Sigmoid colon (tissue), 7 donors: Measurements from ENCODE around the gene SPINDOC. TPM values are rescaled to one million over a fixed set of nuclear protein-coding genes. Genes with fewer than 3 reads are reported as not detected.

Experiments
- DNase-seq: peaks from one replicate; pipeline ENCODE4 v3.0.0-alpha.2; 2019
- H3K27ac ChIP-seq, 4 donors: fragments of 200-600 bp; sonication (generic); one replicate each; pipeline ENCODE4 v1.5.1; 2016 to 2019; ENCODE audit warnings: mild to moderate bottlenecking in 1 of 4
- H3K27me3 ChIP-seq, 3 donors: fragments of 200-600 bp; sonication (generic); one replicate each; pipeline ENCODE4 v1.5.1; 2019; ENCODE audit warnings: mild to moderate bottlenecking in 1 of 3
- H3K36me3 ChIP-seq, 4 donors: fragments of 200-600 bp; sonication (generic); one replicate each; pipeline ENCODE4 v1.5.1; 2016 to 2019
- H3K4me1 ChIP-seq, 4 donors: fragments of 200-600 bp; sonication (generic); one replicate each; pipeline ENCODE4 v1.5.1; 2017 to 2019
- H3K4me3 ChIP-seq, 4 donors: fragments of 200-600 bp; sonication (generic); one replicate each; pipeline ENCODE4 v1.5.1; 2017 to 2019; ENCODE audit warnings: mild to moderate bottlenecking in 2 of 4, moderate library complexity in 1 of 4
- H3K9me3 ChIP-seq, 4 donors: fragments of 200-600 bp in 3 of 4; sonication (generic) in 3 of 4; one replicate each; pipeline versions ENCODE4 v1.5.1 to v1.6.1; 2013 to 2019
- CTCF ChIP-seq, 4 experiments: fragments of 450-650 bp in 3 of 4; fragments of 200-600 bp in 1 of 4; IDR thresholded peaks; one replicate each; pipeline ENCODE4 v1.5.1; 2016 to 2019; ENCODE audit warnings: antibody characterized with exemption in 4 of 4, mild to moderate bottlenecking in 3 of 4, moderate library complexity in 2 of 4
- EP300 ChIP-seq, 4 donors: sonication (generic); formaldehyde crosslinking; IDR thresholded peaks; one replicate each; pipeline ENCODE4 v1.6.1; 2017; ENCODE audit warnings: antibody characterized with exemption in 4 of 4
- POLR2A ChIP-seq, 2 donors: fragments of 450-650 bp; IDR thresholded peaks; one replicate each; pipeline ENCODE4 v1.6.1; 2016; ENCODE audit warnings: antibody characterized with exemption in 2 of 2, mild to moderate bottlenecking in 2 of 2, moderate library complexity in 2 of 2
- POLR2AphosphoS5 ChIP-seq, 4 donors: sonication (generic); formaldehyde crosslinking; IDR thresholded peaks; one replicate each; pipeline ENCODE4 v1.6.1; 2017; ENCODE audit warnings: antibody characterized with exemption in 4 of 4
- WGBS, 2 donors: extraction: QIAGEN DNeasy Blood & Tissue Kit; methylation state at CpG; one replicate each; pipeline ENCODE4 v1.1.7; 2013; 5-methylcytosine and 5-hydroxymethylcytosine counted together
- intact Hi-C: fragments of 100-400 bp; cut with DNase I; formaldehyde crosslinking; loops from one replicate; pipeline ENCODE4 v1.15.1; 2023
- polyA plus RNA-seq, 3 donors: library from polyadenylated mRNA; stranded (reverse); fragments of 200-250 nt; gene quantifications; one replicate each; pipeline ENCODE4 v1.2.3, GENCODE V29; 2013
- total RNA-seq, 4 donors: library from RNA; depleted of rRNA; stranded (reverse); fragments of >200 nt; gene quantifications; one replicate each; pipeline ENCODE4 v1.1.0, GENCODE V29; 2016
- donor health status: healthy with polysubstance abuse.
- donor health status: Bipolar disorder and iron deficiency.
- donor health status: healthy.

Gene SPINDOC
- total and polyA plus RNA-seq, 7 donors: 4.6 to 15.2 (median 12.2) TPM

DNA sequence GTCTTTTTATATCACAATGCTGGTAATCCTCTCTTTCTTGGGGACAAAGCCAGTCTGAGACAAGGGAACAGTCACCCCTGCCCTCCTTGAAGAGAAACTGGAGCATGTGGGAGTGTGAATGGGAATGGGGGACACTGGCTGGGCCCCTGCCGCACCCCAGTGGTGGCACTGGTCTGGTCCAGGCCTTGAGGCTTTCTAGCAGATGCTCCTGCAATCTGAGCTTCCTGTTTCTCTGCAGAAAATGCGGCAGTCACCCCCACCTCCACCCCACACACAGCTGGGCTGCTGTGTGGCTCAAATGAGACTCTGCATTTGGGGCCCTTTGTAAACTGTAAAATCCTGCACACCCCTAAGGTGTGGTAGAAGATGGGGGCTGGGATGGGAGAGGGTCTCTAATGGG, 19.1 kb downstream of the SPINDOC start:
- intact Hi-C loops: no loop called here
- Histone ChIP-seq H3K9me3 (no peaks in the 10 kb centered on the region), H3K27ac (no peak overlapping the region), H3K27me3 (no peaks in the 10 kb centered on the region), H3K4me3 (no peak overlapping the region), H3K4me1 (peaks cover 0 to 1% (median under 1%) of the 10 kb centered on the region in 4 donors), H3K36me3 (peaks cover 0 to 5% (median 2%) of the 10 kb centered on the region in 4 donors)
- 52 to 69% methylated on average over 2 of the region's 2 CpGs for WGBS, 2 donors
- TF ChIP-seq POLR2A (IDR thresholded peaks at IDR 0.05): no peak
- no peak for TF ChIP-seq POLR2AphosphoS5 (IDR thresholded peaks at IDR 0.05)
- no peak for TF ChIP-seq EP300 (IDR thresholded peaks at IDR 0.05)
- no peak for TF ChIP-seq CTCF (IDR thresholded peaks at IDR 0.05)
- no peak for DNase-seq

- no peaks in the 10 kb centered on the region for H3K9me3 ChIP-seq
- intact Hi-C loops: no loop called here
- no peak for DNase-seq
- no peak overlapping the region for H3K27ac ChIP-seq
- no peak for TF ChIP-seq POLR2A (IDR thresholded peaks at IDR 0.05)
- TF ChIP-seq EP300 (IDR thresholded peaks at IDR 0.05): no peak
- TF ChIP-seq POLR2AphosphoS5 (IDR thresholded peaks at IDR 0.05): no peak
- TF ChIP-seq CTCF (IDR thresholded peaks at IDR 0.05): no peak
- WGBS, 2 donors: 94 to 98% methylated on average over 2 of the region's 2 CpGs
- no peaks in the 10 kb centered on the region for H3K27me3 ChIP-seq
- H3K4me3 ChIP-seq: no peak overlapping the region
- H3K4me1 ChIP-seq: peaks cover 0 to 8% (median 7%) of the 10 kb centered on the region in 4 donors
- H3K36me3 ChIP-seq: no peaks in the 10 kb centered on the region
Measured at GRCh38 chr11:63833048-63833447, 19.8 kb downstream of the SPINDOC start.

GRCh38 chr11:63834535-63835157, 21.4 kb downstream of the SPINDOC start:
- no peaks in the 10 kb centered on the region for H3K9me3 ChIP-seq
- no peaks in the 10 kb centered on the region for H3K27me3 ChIP-seq
- 84 to 87% methylated on average over 12 of the region's 12 CpGs for WGBS, 2 donors
- no peak for TF ChIP-seq CTCF (IDR thresholded peaks at IDR 0.05)
- peaks cover 0 to 11% (median 11%) of the 10 kb centered on the region in 4 donors for H3K4me1 ChIP-seq
- H3K4me3 ChIP-seq: no peak overlapping the region
- H3K36me3 ChIP-seq: no peaks in the 10 kb centered on the region
- DNase-seq: no peak
- H3K27ac ChIP-seq: no peak overlapping the region
- intact Hi-C loops: no loop called here

DNA sequence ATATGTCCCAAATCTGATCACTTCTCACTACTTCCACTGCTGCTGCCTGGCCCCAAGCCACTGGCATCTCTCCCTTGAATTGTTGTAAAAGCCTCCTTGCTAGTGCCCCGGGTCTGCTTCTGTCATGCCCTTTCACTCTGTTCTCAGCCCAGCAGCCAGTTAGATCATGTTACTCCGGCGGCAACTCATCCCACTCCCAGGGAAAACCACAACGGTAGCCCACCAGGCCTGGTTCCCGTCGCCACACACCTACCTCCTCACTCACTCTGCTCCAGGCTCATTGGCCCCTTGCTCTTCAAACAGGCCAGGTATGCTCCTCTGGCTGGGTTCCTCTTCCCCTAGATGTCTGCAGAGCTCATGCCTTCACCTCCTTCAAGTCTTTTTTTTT, 21.9 kb downstream of the SPINDOC start:
- WGBS, 2 donors: 87% methylated on average over 6 of the region's 6 CpGs
- H3K9me3 ChIP-seq: no peaks in the 10 kb centered on the region
- TF ChIP-seq POLR2A (IDR thresholded peaks at IDR 0.05) (no peak), EP300 (IDR thresholded peaks at IDR 0.05) (no peak), POLR2AphosphoS5 (IDR thresholded peaks at IDR 0.05) (no peak), CTCF (IDR thresholded peaks at IDR 0.05) (no peak)
- no peak overlapping the region for H3K27ac ChIP-seq
- intact Hi-C loops: no loop called here
- peaks cover 0 to 14% (median 13%) of the 10 kb centered on the region in 4 donors for H3K4me1 ChIP-seq
- H3K27me3 ChIP-seq: no peaks in the 10 kb centered on the region
- no peak for DNase-seq
- no peaks in the 10 kb centered on the region for H3K36me3 ChIP-seq
- H3K4me3 ChIP-seq: no peak overlapping the region
